ENCODE measurements around the gene POLR2E.
A peak's percentile ranks its signal among the peaks of the same experiment; 100 is the strongest.
"Not testable (repeated sequence)": the region's sequence is repeated elsewhere in the genome, so short reads cannot be mapped to it uniquely, and the experiment has no call there.

The POLR2E gene

GRCh38 chr19:1094978-1095701, at the start of gene POLR2E:
TSS of gene POLR2E (minus strand) at chr19:1095375. CDS start at chr19:1095315, 60 bp downstream.
- peak; percentile 98 for DNase-seq

GRCh38 chr19:1144741-1145140, 49.6 kb upstream of the POLR2E start:
- DNase-seq = no peak

- DNase-seq = no peak
These were observed 48.7 kb upstream of the POLR2E start for GRCh38 chr19:1143828-1144399.

- DNase-seq = no peak
These were observed 46.8 kb upstream of the POLR2E start for GRCh38 chr19:1141944-1142343.

- DNase-seq = no peak
These were observed 45.3 kb upstream of the POLR2E start for GRCh38 chr19:1140272-1141027.

- no peak for DNase-seq
These were observed 44.0 kb upstream of the POLR2E start for GRCh38 chr19:1139126-1139525.

GRCh38 chr19:1138121-1138520, 42.9 kb upstream of the POLR2E start:
- DNase-seq = no peak

GRCh38 chr19:1136621-1137317, 41.6 kb upstream of the POLR2E start:
- no peak for DNase-seq

- DNase-seq = no peak
These were observed 41.0 kb upstream of the POLR2E start for GRCh38 chr19:1136201-1136600.

GRCh38 chr19:1135454-1135853, 40.3 kb upstream of the POLR2E start:
- DNase-seq = no peak

GRCh38 chr19:1134431-1134830, 39.3 kb upstream of the POLR2E start:
- DNase-seq = no peak

GRCh38 chr19:1133471-1133929, 38.3 kb upstream of the POLR2E start:
- DNase-seq = peak; percentile 73

GRCh38 chr19:1132552-1133383, 37.6 kb upstream of the POLR2E start:
- no peak for DNase-seq

GRCh38 chr19:1131718-1132551, 36.8 kb upstream of the POLR2E start:
- DNase-seq = peak; percentile 88

GRCh38 chr19:1130771-1131717, 35.9 kb upstream of the POLR2E start:
- peak; percentile 70 for DNase-seq

- DNase-seq = no peak
These were observed 34.4 kb upstream of the POLR2E start for GRCh38 chr19:1129535-1129934.

- DNase-seq = not testable (repeated sequence)
These were observed 33.9 kb upstream of the POLR2E start for GRCh38 chr19:1129084-1129483.

GRCh38 chr19:1128106-1128505, 32.9 kb upstream of the POLR2E start:
- DNase-seq = no peak

GRCh38 chr19:1126984-1127760, 32.0 kb upstream of the POLR2E start:
- no peak for DNase-seq
